ENCODE measurements around the gene NAP1L4. TPM values are rescaled to one million over a fixed set of nuclear protein-coding genes. Genes with fewer than 3 reads are reported as not detected.
A peak's percentile ranks its signal among the peaks of the same experiment; 100 is the strongest.

Gene NAP1L4
- total RNA-seq, 1 experiment from 2014 or later = 140 TPM

- H3K9me3 Mint-ChIP-seq (ENCODE audit: low read depth, unreplicated experiment) = no peaks in the 10 kb centered on the region
- CTCF ChIA-PET = interaction anchor here (2.7 to 2.9 kb wide), 2 partner anchors 25 to 36 kb away, joined by 24 to 40 read pairs; a partner anchor contains a TSS
- peak overlapping the region; percentile 94 for H3K4me3 Mint-ChIP-seq (ENCODE audit: low read depth, unreplicated experiment)
- H3K36me3 Mint-ChIP-seq (ENCODE audit: insufficient read depth, unreplicated experiment) = peaks cover 82% of the 10 kb centered on the region
- H3K4me1 Mint-ChIP-seq (ENCODE audit: low read depth, unreplicated experiment) = peaks cover 27% of the 10 kb centered on the region
- DNase-seq = peak; percentile 38
- H3K27me3 Mint-ChIP-seq (ENCODE audit: unreplicated experiment) = no peaks in the 10 kb centered on the region
- intact Hi-C loops (cut with micrococcal nuclease; ENCODE audit: unreplicated experiment) = loop anchor here (2.0 kb wide), 1 partner anchor 15 kb away; no protein-coding TSS in a partner anchor
- H3K27ac Mint-ChIP-seq (ENCODE audit: unreplicated experiment) = peak overlapping the region; percentile 98
- no TSS peak for BruUV-seq (replicated peaks)
- no peak for TF ChIP-seq CTCF (IDR thresholded peaks at IDR 0.05; ENCODE audit: unreplicated experiment)
Observed at GRCh38 chr11:2927851-2928604, 64.1 kb downstream of the NAP1L4 start.

- H3K27me3 Mint-ChIP-seq (ENCODE audit: unreplicated experiment) = no peaks in the 10 kb centered on the region
- H3K9me3 Mint-ChIP-seq (ENCODE audit: low read depth, unreplicated experiment) = no peaks in the 10 kb centered on the region
- peak overlapping the region; percentile 94 for H3K4me3 Mint-ChIP-seq (ENCODE audit: low read depth, unreplicated experiment)
- intact Hi-C loops (cut with micrococcal nuclease; ENCODE audit: unreplicated experiment) = loop anchor here (2.0 kb wide), 1 partner anchor 14 kb away; no protein-coding TSS in a partner anchor
- peaks cover 27% of the 10 kb centered on the region for H3K4me1 Mint-ChIP-seq (ENCODE audit: low read depth, unreplicated experiment)
- peak overlapping the region; percentile 98 for H3K27ac Mint-ChIP-seq (ENCODE audit: unreplicated experiment)
- H3K36me3 Mint-ChIP-seq (ENCODE audit: insufficient read depth, unreplicated experiment) = peaks cover 75% of the 10 kb centered on the region
- no peak for DNase-seq
- BruUV-seq (replicated peaks) = no TSS peak
- no peak for TF ChIP-seq CTCF (IDR thresholded peaks at IDR 0.05; ENCODE audit: unreplicated experiment)
- CTCF ChIA-PET = interaction anchor here (0.6 to 1.3 kb wide), 3 partner anchors 11 to 423 kb away, joined by 3 to 5 read pairs (median 4); no protein-coding TSS in a partner anchor
Observed at GRCh38 chr11:2927121-2927800, 64.9 kb downstream of the NAP1L4 start.

- H3K27me3 Mint-ChIP-seq (ENCODE audit: unreplicated experiment) = no peaks in the 10 kb centered on the region
- peaks cover 27% of the 10 kb centered on the region for H3K4me1 Mint-ChIP-seq (ENCODE audit: low read depth, unreplicated experiment)
Observed at GRCh38 chr11:2926611-2927051, 65.5 kb downstream of the NAP1L4 start.

More at GRCh38 chr11:2926611-2927051, 65.5 kb downstream of the NAP1L4 start:
- peaks cover 75% of the 10 kb centered on the region for H3K36me3 Mint-ChIP-seq (ENCODE audit: insufficient read depth, unreplicated experiment)
- H3K27ac Mint-ChIP-seq (ENCODE audit: unreplicated experiment) = peak overlapping the region; percentile 98
- no peak for DNase-seq
- no TSS peak for BruUV-seq (replicated peaks)
- intact Hi-C loops (cut with micrococcal nuclease; ENCODE audit: unreplicated experiment) = loop anchor here (2.0 kb wide), 1 partner anchor 14 kb away; no protein-coding TSS in a partner anchor
- no peaks in the 10 kb centered on the region for H3K9me3 Mint-ChIP-seq (ENCODE audit: low read depth, unreplicated experiment)
- CTCF ChIA-PET = interaction anchor here (0.5 to 1.3 kb wide), 4 partner anchors 11 to 422 kb away, joined by 3 to 5 read pairs (median 4); no protein-coding TSS in a partner anchor
- no peak for TF ChIP-seq CTCF (IDR thresholded peaks at IDR 0.05; ENCODE audit: unreplicated experiment)
- peak overlapping the region; percentile 94 for H3K4me3 Mint-ChIP-seq (ENCODE audit: low read depth, unreplicated experiment)

Data from Calu3 (cell line).